ENCODE results near the gene NUP93.

NUP93 gene

DNA sequence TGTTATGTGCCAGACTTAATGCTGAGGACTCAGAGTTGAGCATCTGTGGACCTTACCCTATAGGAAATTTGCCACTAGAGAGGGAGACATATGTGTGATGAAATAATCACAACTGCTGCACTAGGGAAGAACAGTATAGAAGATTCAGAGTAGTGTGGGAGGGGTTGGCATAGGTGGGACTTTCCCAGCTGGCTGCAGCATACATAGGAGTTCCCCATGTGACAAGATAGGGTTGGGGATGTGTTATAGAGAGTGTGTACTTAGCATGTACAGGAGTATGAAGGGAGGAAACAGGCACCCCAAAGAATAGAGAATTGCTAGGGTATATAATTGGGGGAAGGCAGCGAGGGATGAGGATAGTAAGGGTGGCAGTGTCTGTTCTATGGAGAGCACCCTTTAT lies 2.9 kb downstream of the NUP93 start:
- ChIA-PET CTCF (interaction anchor here (0.7 kb wide), 1 partner anchor 377 kb away, joined by 4 read pairs; no protein-coding TSS in a partner anchor), POLR2A (no interaction called here)
- H3K9me3 ChIP-seq (ENCODE audit: control insufficient read depth, insufficient read depth, low read depth, low read length): no peaks in the 10 kb centered on the region
- no peaks in the 10 kb centered on the region for H3K36me3 ChIP-seq (ENCODE audit: control insufficient read depth in 2 of 2, insufficient read depth in 1 of 2, low read length in 2 of 2)
- H3K4me1 ChIP-seq (ENCODE audit: control insufficient read depth, insufficient read depth, low read length): peaks cover 5% of the 10 kb centered on the region; the same call in 1 of the 2 replicates
- H3K27ac ChIP-seq (ENCODE audit: extremely low read depth, low read depth, low read length): no peak overlapping the region
- no peak overlapping the region for H3K4me3 ChIP-seq (ENCODE audit: low read depth, low read length)
- TF ChIP-seq, protein P1, sequence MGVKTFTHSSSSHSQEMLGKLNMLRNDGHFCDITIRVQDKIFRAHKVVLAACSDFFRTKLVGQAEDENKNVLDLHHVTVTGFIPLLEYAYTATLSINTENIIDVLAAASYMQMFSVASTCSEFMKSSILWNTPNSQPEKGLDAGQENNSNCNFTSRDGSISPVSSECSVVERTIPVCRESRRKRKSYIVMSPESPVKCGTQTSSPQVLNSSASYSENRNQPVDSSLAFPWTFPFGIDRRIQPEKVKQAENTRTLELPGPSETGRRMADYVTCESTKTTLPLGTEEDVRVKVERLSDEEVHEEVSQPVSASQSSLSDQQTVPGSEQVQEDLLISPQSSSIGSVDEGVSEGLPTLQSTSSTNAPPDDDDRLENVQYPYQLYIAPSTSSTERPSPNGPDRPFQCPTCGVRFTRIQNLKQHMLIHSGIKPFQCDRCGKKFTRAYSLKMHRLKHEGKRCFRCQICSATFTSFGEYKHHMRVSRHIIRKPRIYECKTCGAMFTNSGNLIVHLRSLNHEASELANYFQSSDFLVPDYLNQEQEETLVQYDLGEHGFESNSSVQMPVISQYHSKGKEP (tag by site-specific recombination; IDR thresholded peaks at IDR 0.05): no peak
- TF ChIP-seq MYNN (tag by site-specific recombination; IDR thresholded peaks at IDR 0.05; ENCODE audit: borderline replicate concordance) (no peak), MZF1 (tag by site-specific recombination; IDR thresholded peaks at IDR 0.05; ENCODE audit: borderline replicate concordance) (no peak), IKZF3 (tag by site-specific recombination; IDR thresholded peaks at IDR 0.05) (no peak), RBAK (tag by site-specific recombination; IDR thresholded peaks at IDR 0.05) (no peak), ZNF654 (tag by site-specific recombination; IDR thresholded peaks at IDR 0.05; ENCODE audit: low read depth) (no peak), ZNF426 (tag by site-specific recombination; IDR thresholded peaks at IDR 0.05) (no peak), ZFP37 (tag by site-specific recombination; IDR thresholded peaks at IDR 0.05) (no peak)
- TF ChIP-seq, protein P2, sequence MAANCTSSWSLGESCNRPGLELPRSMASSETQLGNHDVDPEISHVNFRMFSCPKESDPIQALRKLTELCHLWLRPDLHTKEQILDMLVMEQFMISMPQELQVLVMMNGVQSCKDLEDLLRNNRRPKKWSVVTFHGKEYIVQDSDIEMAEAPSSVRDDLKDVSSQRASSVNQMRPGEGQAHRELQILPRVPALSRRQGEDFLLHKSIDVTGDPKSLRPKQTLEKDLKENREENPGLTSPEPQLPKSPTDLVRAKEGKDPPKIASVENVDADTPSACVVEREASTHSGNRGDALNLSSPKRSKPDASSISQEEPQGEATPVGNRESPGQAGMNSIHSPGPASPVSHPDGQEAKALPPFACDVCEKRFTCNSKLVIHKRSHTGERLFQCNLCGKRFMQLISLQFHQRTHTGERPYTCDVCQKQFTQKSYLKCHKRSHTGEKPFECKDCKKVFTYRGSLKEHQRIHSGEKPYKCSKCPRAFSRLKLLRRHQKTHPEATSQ (tag by site-specific recombination; IDR thresholded peaks at IDR 0.05): no peak
- TF ChIP-seq, protein P3, sequence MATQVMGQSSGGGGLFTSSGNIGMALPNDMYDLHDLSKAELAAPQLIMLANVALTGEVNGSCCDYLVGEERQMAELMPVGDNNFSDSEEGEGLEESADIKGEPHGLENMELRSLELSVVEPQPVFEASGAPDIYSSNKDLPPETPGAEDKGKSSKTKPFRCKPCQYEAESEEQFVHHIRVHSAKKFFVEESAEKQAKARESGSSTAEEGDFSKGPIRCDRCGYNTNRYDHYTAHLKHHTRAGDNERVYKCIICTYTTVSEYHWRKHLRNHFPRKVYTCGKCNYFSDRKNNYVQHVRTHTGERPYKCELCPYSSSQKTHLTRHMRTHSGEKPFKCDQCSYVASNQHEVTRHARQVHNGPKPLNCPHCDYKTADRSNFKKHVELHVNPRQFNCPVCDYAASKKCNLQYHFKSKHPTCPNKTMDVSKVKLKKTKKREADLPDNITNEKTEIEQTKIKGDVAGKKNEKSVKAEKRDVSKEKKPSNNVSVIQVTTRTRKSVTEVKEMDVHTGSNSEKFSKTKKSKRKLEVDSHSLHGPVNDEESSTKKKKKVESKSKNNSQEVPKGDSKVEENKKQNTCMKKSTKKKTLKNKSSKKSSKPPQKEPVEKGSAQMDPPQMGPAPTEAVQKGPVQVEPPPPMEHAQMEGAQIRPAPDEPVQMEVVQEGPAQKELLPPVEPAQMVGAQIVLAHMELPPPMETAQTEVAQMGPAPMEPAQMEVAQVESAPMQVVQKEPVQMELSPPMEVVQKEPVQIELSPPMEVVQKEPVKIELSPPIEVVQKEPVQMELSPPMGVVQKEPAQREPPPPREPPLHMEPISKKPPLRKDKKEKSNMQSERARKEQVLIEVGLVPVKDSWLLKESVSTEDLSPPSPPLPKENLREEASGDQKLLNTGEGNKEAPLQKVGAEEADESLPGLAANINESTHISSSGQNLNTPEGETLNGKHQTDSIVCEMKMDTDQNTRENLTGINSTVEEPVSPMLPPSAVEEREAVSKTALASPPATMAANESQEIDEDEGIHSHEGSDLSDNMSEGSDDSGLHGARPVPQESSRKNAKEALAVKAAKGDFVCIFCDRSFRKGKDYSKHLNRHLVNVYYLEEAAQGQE (tag by site-specific recombination; IDR thresholded peaks at IDR 0.05): no peak

DNA sequence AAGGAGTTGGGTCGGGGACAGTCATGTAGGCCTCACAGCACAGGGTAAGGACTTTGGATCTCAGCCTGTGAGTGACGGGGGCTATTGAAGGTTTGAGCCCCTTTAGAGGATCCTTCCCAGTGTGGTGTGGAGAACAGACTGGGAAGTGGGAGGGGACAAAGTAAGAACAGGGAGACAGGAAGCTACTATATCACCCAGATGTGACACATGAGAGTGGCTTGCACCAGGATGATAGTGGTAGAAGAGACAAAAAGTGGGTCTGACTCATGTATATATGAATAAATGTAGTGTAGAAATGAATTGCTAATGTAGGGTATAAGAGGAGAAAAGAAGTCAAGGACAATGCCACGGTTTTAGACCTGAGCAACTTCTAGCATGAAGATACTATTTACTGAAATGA lies 4.5 kb downstream of the NUP93 start:
- TF ChIP-seq, protein P4, sequence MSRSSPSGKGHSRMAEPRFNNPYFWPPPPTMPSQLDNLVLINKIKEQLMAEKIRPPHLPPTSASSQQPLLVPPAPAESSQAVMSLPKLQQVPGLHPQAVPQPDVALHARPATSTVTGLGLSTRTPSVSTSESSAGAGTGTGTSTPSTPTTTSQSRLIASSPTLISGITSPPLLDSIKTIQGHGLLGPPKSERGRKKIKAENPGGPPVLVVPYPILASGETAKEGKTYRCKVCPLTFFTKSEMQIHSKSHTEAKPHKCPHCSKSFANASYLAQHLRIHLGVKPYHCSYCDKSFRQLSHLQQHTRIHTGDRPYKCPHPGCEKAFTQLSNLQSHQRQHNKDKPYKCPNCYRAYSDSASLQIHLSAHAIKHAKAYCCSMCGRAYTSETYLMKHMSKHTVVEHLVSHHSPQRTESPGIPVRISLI (tag by site-specific recombination; IDR thresholded peaks at IDR 0.05): no peak
- TF ChIP-seq WT1 (tag by site-specific recombination; IDR thresholded peaks at IDR 0.05) (no peak), ZNF596 (tag by site-specific recombination; IDR thresholded peaks at IDR 0.05) (no peak), ZBTB7A (tag by site-specific recombination; IDR thresholded peaks at IDR 0.05; ENCODE audit: low read depth) (no peak), ZNF10 (tag by site-specific recombination; IDR thresholded peaks at IDR 0.05) (no peak), ZNF112 (tag by site-specific recombination; IDR thresholded peaks at IDR 0.05) (no peak)
- TF ChIP-seq, protein P5, sequence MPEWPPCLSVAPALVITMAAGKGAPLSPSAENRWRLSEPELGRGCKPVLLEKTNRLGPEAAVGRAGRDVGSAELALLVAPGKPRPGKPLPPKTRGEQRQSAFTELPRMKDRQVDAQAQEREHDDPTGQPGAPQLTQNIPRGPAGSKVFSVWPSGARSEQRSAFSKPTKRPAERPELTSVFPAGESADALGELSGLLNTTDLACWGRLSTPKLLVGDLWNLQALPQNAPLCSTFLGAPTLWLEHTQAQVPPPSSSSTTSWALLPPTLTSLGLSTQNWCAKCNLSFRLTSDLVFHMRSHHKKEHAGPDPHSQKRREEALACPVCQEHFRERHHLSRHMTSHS (tag by site-specific recombination; IDR thresholded peaks at IDR 0.05): no peak
- ChIA-PET POLR2A (no interaction called here), CTCF (no interaction called here)
- Histone ChIP-seq H3K27ac (ENCODE audit: extremely low read depth, low read depth, low read length) (no peak overlapping the region), H3K9me3 (ENCODE audit: control insufficient read depth, insufficient read depth, low read depth, low read length) (no peaks in the 10 kb centered on the region), H3K4me1 (ENCODE audit: control insufficient read depth, insufficient read depth, low read length) (peaks cover 9% of the 10 kb centered on the region; the same call in 1 of the 2 replicates), H3K36me3 (ENCODE audit: control insufficient read depth in 2 of 2, insufficient read depth in 1 of 2, low read length in 2 of 2) (no peaks in the 10 kb centered on the region), H3K4me3 (ENCODE audit: low read depth, low read length) (no peak overlapping the region)

Measured in HEK293 (cell line).